Measurements from ENCODE around the gene RNU2-63P. TPM values are rescaled to one million over a fixed set of nuclear protein-coding genes. Genes with fewer than 3 reads are reported as not detected.

RNU2-63P gene
- total RNA-seq, result not detected

DNA sequence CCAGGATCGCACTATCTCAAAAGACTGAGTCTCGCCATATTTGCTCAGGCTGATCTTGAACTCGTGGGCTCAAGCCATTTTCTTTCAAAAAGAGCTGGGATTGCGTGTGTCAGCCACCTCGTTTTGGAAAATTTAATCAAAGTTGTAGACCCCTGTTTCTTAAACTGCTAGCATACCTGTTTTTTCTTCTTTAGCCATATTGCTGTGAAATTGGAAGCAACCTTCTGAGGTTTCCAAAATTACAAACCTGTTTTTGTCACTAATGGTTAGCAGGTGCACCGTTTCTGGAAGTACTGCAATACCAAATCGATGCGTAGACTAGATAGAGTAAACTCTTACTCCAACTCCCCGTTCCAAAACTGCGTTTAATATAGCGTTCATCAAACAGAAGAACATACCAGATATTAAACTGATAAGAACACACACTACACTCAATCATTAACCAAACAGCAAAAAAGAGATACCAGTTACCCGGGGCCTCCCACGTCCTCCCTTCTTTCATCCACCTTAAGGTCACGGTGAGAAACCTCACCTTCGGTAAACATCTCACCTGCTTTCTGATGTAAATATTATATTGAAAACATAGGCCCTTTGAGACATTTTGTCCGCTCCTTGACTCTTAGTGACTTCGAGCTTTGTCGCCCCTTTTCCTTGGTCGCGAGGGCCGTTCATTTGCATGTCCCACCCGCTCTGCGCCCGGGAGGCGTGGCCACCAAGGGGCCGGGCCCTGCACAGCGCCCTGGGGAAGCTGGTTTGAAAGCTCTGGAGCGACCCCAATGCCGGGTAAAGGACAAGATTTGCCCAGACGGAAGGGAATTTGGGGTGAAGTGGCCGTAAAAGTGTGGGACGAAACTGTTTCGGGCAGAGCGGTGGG is at the start of gene RNU2-63P:
Gene RNU2-63P (minus strand): TSS at position 462 of the 874 bp plus-strand sequence.
- Histone ChIP-seq H3K4me3 (peak within 1 kb of the TSS; percentile 50 to 58 (median 56)), H3K36me3 (no peaks in the 10 kb centered on the region), H3K27me3 (no peaks in the 10 kb centered on the region), H3K9me3 (no peaks in the 10 kb centered on the region), H3K27ac (peak within 1 kb of the TSS; percentile 72 to 83 (median 79)), H3K4me1 (peaks cover 0 to 11% (median 1%) of the 10 kb centered on the region in 4 donors)
- TF ChIP-seq POLR2A (IDR thresholded peaks at IDR 0.05), result peak in 2 of 4 donors; percentile 44 to 56
- TF ChIP-seq POLR2AphosphoS5 (IDR thresholded peaks at IDR 0.05), result peak; percentile 53 to 87
- TF ChIP-seq, protein P1, sequence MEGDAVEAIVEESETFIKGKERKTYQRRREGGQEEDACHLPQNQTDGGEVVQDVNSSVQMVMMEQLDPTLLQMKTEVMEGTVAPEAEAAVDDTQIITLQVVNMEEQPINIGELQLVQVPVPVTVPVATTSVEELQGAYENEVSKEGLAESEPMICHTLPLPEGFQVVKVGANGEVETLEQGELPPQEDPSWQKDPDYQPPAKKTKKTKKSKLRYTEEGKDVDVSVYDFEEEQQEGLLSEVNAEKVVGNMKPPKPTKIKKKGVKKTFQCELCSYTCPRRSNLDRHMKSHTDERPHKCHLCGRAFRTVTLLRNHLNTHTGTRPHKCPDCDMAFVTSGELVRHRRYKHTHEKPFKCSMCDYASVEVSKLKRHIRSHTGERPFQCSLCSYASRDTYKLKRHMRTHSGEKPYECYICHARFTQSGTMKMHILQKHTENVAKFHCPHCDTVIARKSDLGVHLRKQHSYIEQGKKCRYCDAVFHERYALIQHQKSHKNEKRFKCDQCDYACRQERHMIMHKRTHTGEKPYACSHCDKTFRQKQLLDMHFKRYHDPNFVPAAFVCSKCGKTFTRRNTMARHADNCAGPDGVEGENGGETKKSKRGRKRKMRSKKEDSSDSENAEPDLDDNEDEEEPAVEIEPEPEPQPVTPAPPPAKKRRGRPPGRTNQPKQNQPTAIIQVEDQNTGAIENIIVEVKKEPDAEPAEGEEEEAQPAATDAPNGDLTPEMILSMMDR (IDR thresholded peaks at IDR 0.05), result no peak
- ATAC-seq (ENCODE audit: low FRiP score in 2 of 2), result peak; percentile 92 to 95
- WGBS, 2 donors, result 8 to 10% methylated on average over 33 to 34 of the region's 34 CpGs
- peak; percentile 71 to 93 for DNase-seq

DNA sequence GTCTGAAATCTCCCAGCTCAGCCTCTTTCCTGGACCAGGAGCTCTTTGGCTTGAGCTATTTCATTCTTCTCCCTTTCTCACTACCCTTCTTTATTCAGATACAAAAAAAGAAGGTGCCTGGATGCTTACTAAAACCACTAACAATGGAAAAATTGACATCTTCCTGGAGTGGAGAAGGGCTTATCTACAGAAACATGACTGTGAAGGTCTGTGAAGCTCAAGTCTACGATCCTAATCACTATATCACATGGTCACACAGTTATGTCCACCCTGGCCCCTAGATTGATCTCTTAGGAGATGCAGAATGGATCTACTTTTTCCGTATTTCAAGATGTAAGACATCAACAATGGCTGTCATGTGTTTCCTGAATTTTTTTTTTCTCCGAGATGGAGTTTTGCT is 44.9 kb upstream of the RNU2-63P start:
- no peaks in the 10 kb centered on the region for H3K9me3 ChIP-seq
- no peaks in the 10 kb centered on the region for H3K36me3 ChIP-seq
- H3K4me3 ChIP-seq, result no peak overlapping the region
- 89 to 92% methylated on average over 3 of the region's 3 CpGs for WGBS, 2 donors
- ATAC-seq (ENCODE audit: low FRiP score in 2 of 2) (no peak), DNase-seq (no peak)
- H3K27ac ChIP-seq, result no peak overlapping the region
- peaks cover under 1 to 1% (median under 1%) of the 10 kb centered on the region in 4 donors for H3K4me1 ChIP-seq
- H3K27me3 ChIP-seq, result no peaks in the 10 kb centered on the region
- TF ChIP-seq, protein P1 (IDR thresholded peaks at IDR 0.05), result no peak
- TF ChIP-seq EP300 (IDR thresholded peaks at IDR 0.05), result no peak
- TF ChIP-seq POLR2AphosphoS5 (IDR thresholded peaks at IDR 0.05), result no peak
- TF ChIP-seq POLR2A (IDR thresholded peaks at IDR 0.05), result no peak

DNA sequence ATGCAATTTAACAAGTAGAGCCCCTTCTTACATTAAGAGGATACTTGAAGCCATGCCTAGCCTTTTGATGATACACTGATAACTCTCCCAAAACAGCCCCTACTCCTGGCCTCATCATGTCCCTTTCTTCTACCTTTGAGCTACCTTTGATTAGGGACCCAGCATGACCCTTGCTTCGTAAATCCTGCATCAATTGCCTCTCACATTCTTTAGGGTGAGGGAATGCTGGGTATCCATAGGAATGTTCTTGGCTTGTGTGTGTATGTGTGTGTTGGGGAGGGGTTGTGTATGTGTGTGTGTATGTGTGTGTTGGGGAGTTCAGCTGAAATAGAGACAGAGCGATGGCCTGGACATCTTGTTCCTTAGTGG is 44.5 kb upstream of the RNU2-63P start:
- ATAC-seq (ENCODE audit: low FRiP score in 2 of 2) (no peak), DNase-seq (no peak)
- TF ChIP-seq, protein P1 (IDR thresholded peaks at IDR 0.05), result no peak
- TF ChIP-seq POLR2A (IDR thresholded peaks at IDR 0.05) (no peak), EP300 (IDR thresholded peaks at IDR 0.05) (no peak)
- 66 to 67% methylated on average over 2 of the region's 2 CpGs for WGBS, 2 donors
- H3K27ac ChIP-seq, result no peak overlapping the region
- H3K27me3 ChIP-seq, result no peaks in the 10 kb centered on the region
- no peak overlapping the region for H3K4me3 ChIP-seq
- no peaks in the 10 kb centered on the region for H3K9me3 ChIP-seq
- H3K4me1 ChIP-seq, result peaks cover 4 to 5% (median 5%) of the 10 kb centered on the region in 4 donors
- H3K36me3 ChIP-seq, result no peaks in the 10 kb centered on the region

DNA sequence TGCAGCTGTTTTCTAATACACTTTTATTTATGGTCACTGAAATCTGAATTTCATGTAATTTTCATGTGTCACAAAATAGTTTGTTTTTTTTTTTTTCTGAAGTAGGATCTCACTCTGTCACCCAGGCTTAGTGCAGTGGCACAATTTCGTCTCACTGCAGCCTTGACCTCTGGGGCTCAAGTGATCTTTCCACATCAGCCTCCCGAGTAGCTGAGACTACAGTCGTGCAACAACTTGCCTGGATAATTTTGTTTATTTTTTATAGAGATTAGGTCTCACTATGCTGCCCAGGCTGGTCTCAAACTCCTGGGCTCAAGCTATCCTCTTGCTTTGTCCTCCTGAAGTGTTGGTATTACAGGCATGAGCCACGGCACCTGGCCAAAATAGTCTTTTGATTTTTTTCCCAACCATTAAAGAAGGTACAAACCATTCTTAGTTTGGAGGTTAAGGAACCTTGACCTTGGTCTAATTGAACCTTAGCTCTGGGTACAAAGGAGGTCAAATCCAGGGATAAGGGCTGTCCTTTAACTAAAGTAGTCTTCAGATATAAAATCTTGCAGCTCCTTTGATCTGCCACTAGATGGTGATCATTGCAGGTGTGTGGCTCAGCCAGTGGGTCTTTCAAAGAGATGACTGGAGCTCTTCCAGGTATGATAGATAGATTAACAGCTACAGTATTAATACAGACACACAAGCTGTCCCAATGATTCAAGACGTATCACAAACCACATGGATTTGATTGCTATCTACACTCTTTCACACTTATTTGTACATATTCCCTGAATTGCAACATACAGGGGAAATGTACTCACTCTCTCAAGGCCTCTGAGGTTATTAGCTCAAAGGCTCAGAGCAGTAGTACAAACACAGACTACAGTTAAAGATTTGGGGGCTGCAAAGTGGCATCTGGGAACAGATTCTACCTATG is 43.9 kb upstream of the RNU2-63P start:
- Histone ChIP-seq H3K27ac (no peak overlapping the region), H3K36me3 (no peaks in the 10 kb centered on the region), H3K4me3 (no peak overlapping the region), H3K27me3 (no peaks in the 10 kb centered on the region), H3K9me3 (no peaks in the 10 kb centered on the region), H3K4me1 (peaks cover 4 to 6% (median 6%) of the 10 kb centered on the region in 4 donors)
- 49 to 53% methylated on average over 5 of the region's 5 CpGs for WGBS, 2 donors
- TF ChIP-seq POLR2AphosphoS5 (IDR thresholded peaks at IDR 0.05) (no peak), POLR2A (IDR thresholded peaks at IDR 0.05) (no peak), EP300 (IDR thresholded peaks at IDR 0.05) (no peak)
- TF ChIP-seq, protein P1 (IDR thresholded peaks at IDR 0.05), result peak; percentile 54 to 72 (median 66)
- DNase-seq (peak in 1 of 2 donors; percentile 27), ATAC-seq (ENCODE audit: low FRiP score in 2 of 2) (peak; percentile 39 to 57)

Data from upper lobe of left lung (tissue), 6 donors.